K562 treated with DMSO at 1 percent for 24 hours (cell line): ENCODE measurements around the gene ATM. TPM values are rescaled to one million over a fixed set of nuclear protein-coding genes. Genes with fewer than 3 reads are reported as not detected.

ENCODE experiments used
- total RNA-seq: library from RNA; unstranded; fragments of 300-600 nt; gene quantifications from 2 replicates; pipeline ENCODE4 v1.2.3, GENCODE V29; 2022; ENCODE audit warnings: low read depth; ENCODE audit not compliant: insufficient read depth

ATM gene, protein sequence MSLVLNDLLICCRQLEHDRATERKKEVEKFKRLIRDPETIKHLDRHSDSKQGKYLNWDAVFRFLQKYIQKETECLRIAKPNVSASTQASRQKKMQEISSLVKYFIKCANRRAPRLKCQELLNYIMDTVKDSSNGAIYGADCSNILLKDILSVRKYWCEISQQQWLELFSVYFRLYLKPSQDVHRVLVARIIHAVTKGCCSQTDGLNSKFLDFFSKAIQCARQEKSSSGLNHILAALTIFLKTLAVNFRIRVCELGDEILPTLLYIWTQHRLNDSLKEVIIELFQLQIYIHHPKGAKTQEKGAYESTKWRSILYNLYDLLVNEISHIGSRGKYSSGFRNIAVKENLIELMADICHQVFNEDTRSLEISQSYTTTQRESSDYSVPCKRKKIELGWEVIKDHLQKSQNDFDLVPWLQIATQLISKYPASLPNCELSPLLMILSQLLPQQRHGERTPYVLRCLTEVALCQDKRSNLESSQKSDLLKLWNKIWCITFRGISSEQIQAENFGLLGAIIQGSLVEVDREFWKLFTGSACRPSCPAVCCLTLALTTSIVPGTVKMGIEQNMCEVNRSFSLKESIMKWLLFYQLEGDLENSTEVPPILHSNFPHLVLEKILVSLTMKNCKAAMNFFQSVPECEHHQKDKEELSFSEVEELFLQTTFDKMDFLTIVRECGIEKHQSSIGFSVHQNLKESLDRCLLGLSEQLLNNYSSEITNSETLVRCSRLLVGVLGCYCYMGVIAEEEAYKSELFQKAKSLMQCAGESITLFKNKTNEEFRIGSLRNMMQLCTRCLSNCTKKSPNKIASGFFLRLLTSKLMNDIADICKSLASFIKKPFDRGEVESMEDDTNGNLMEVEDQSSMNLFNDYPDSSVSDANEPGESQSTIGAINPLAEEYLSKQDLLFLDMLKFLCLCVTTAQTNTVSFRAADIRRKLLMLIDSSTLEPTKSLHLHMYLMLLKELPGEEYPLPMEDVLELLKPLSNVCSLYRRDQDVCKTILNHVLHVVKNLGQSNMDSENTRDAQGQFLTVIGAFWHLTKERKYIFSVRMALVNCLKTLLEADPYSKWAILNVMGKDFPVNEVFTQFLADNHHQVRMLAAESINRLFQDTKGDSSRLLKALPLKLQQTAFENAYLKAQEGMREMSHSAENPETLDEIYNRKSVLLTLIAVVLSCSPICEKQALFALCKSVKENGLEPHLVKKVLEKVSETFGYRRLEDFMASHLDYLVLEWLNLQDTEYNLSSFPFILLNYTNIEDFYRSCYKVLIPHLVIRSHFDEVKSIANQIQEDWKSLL (N-terminal part only)
- 15.1 and 19.0 TPM in 2 replicates for total RNA-seq

DNA sequence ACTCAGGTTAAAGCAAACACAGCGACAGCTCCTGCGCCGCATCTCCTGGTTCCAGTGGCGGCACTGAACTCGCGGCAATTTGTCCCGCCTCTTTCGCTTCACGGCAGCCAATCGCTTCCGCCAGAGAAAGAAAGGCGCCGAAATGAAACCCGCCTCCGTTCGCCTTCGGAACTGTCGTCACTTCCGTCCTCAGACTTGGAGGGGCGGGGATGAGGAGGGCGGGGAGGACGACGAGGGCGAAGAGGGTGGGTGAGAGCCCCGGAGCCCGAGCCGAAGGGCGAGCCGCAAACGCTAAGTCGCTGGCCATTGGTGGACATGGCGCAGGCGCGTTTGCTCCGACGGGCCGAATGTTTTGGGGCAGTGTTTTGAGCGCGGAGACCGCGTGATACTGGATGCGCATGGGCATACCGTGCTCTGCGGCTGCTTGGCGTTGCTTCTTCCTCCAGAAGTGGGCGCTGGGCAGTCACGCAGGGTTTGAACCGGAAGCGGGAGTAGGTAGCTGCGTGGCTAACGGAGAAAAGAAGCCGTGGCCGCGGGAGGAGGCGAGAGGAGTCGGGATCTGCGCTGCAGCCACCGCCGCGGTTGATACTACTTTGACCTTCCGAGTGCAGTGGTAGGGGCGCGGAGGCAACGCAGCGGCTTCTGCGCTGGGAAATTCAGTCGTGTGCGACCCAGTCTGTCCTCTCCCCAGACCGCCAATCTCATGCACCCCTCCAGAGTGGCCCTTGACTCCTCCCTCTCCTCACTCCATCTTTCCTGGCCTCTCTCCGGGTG is at the start of gene ATM, which contains the start of gene NPAT:
Gene ATM, plus strand, starts transcription at position 494 of the 774 bp plus-strand sequence. CDS start 4,558 bp downstream, outside the sequence.
Gene NPAT, minus strand, starts transcription at position 65 of the 774 bp plus-strand sequence. CDS start 102 bp downstream, outside the sequence.

Other genes with a start within 250 kb of the ATM start
- gene CUL5, start 214.2 kb upstream of the ATM start, total RNA-seq, result 18.6 and 23.8 TPM in 2 replicates
- gene ACAT1, start 101.5 kb upstream of the ATM start, total RNA-seq, result 34.6 and 37.8 TPM in 2 replicates
- gene NPAT, start 429 bp upstream of the ATM start, total RNA-seq, result 7.9 and 8.2 TPM in 2 replicates
- gene C11orf65, start 244.5 kb downstream of the ATM start, total RNA-seq, result 1.1 TPM in 1 of 2 replicates, not detected in the other